GM19324 (cell line): ENCODE data around the gene STK11.

Experiments used
- ATAC-seq: cut with Tn5 transposase; IDR thresholded peaks from one replicate; pipeline ENCODE4 v1.9.1; 2021; ENCODE audit warnings: mild to moderate bottlenecking, moderate library complexity; ENCODE audit not compliant: unreplicated experiment, low FRiP score

Gene STK11

GRCh38 chr19:1257475-1258162 is 52.0 kb downstream of the STK11 start:
- no peak for ATAC-seq

GRCh38 chr19:1258163-1258492 is 52.5 kb downstream of the STK11 start:
- ATAC-seq, result no peak

GRCh38 chr19:1258707-1259205 is 53.2 kb downstream of the STK11 start:
- no peak for ATAC-seq

GRCh38 chr19:1259206-1259875 is 53.8 kb downstream of the STK11 start:
- no peak for ATAC-seq

- peak; percentile 12 for ATAC-seq
These were observed 54.5 kb downstream of the STK11 start for GRCh38 chr19:1259876-1260748.

- peak; percentile 74 for ATAC-seq
These were observed 55.4 kb downstream of the STK11 start for GRCh38 chr19:1260749-1261537.

- no peak for ATAC-seq
These were observed 55.9 kb downstream of the STK11 start for GRCh38 chr19:1261538-1261797.

GRCh38 chr19:1261798-1262622 is 56.4 kb downstream of the STK11 start:
- no peak for ATAC-seq

GRCh38 chr19:1262623-1263123 is 57.1 kb downstream of the STK11 start:
- no peak for ATAC-seq

GRCh38 chr19:1263188-1263587 is 57.6 kb downstream of the STK11 start:
- ATAC-seq, result no peak

GRCh38 chr19:1264801-1265614 is 59.4 kb downstream of the STK11 start:
- ATAC-seq, result no peak

GRCh38 chr19:1265615-1266128 is 60.1 kb downstream of the STK11 start:
- no peak for ATAC-seq

- ATAC-seq, result peak; percentile 43
These were observed 60.7 kb downstream of the STK11 start for GRCh38 chr19:1266129-1266915.

- ATAC-seq, result peak; percentile 27
These were observed 61.4 kb downstream of the STK11 start for GRCh38 chr19:1266916-1267476.

- ATAC-seq, result no peak
These were observed 62.1 kb downstream of the STK11 start for GRCh38 chr19:1267477-1268225.

- no peak for ATAC-seq
These were observed 62.9 kb downstream of the STK11 start for GRCh38 chr19:1268226-1269064.
